Measurements from ENCODE around the gene EPHB1. TPM values are rescaled to one million over a fixed set of nuclear protein-coding genes. Genes with fewer than 3 reads are reported as not detected.

The EPHB1 gene
- total RNA-seq, 1 donor, result 0.36 TPM

GRCh38 chr3:135301670-135302069, 506.6 kb downstream of the EPHB1 start:
- no peaks in the 10 kb centered on the region for H4K20me1 ChIP-seq (ENCODE audit: insufficient read depth, low read length)
- H3K36me3 ChIP-seq (ENCODE audit: insufficient read depth, low read length), result no peaks in the 10 kb centered on the region
- H3K4me2 ChIP-seq (ENCODE audit: insufficient read depth, low read length), result no peak overlapping the region
- H3K27ac ChIP-seq (ENCODE audit: low read depth, low read length), result no peak overlapping the region
- H3K9me3 ChIP-seq (ENCODE audit: low read depth, low read length), result peaks cover 7% of the 10 kb centered on the region
- H3K4me3 ChIP-seq (ENCODE audit: insufficient read depth, low read length), result no peak overlapping the region
- TF ChIP-seq, protein P1, sequence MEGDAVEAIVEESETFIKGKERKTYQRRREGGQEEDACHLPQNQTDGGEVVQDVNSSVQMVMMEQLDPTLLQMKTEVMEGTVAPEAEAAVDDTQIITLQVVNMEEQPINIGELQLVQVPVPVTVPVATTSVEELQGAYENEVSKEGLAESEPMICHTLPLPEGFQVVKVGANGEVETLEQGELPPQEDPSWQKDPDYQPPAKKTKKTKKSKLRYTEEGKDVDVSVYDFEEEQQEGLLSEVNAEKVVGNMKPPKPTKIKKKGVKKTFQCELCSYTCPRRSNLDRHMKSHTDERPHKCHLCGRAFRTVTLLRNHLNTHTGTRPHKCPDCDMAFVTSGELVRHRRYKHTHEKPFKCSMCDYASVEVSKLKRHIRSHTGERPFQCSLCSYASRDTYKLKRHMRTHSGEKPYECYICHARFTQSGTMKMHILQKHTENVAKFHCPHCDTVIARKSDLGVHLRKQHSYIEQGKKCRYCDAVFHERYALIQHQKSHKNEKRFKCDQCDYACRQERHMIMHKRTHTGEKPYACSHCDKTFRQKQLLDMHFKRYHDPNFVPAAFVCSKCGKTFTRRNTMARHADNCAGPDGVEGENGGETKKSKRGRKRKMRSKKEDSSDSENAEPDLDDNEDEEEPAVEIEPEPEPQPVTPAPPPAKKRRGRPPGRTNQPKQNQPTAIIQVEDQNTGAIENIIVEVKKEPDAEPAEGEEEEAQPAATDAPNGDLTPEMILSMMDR (IDR thresholded peaks at IDR 0.05; ENCODE audit: extremely low read depth, low read depth, low read length), result no peak
- no peaks in the 10 kb centered on the region for H3K27me3 ChIP-seq (ENCODE audit: insufficient read depth, low read length)
- H3K4me1 ChIP-seq (ENCODE audit: insufficient read depth, low read length), result no peaks in the 10 kb centered on the region
- H2AFZ ChIP-seq (ENCODE audit: low read length), result no peak overlapping the region
- DNase-seq (ENCODE audit: insufficient read length, low spot score, missing footprints), result no peak
- no peaks in the 10 kb centered on the region for H3K79me2 ChIP-seq (ENCODE audit: insufficient read depth, low read length)

GRCh38 chr3:135304378-135304777, 509.3 kb downstream of the EPHB1 start:
- Histone ChIP-seq H3K4me3 (ENCODE audit: insufficient read depth, low read length) (no peak overlapping the region), H3K36me3 (ENCODE audit: insufficient read depth, low read length) (no peaks in the 10 kb centered on the region), H3K27me3 (ENCODE audit: insufficient read depth, low read length) (no peaks in the 10 kb centered on the region), H2AFZ (ENCODE audit: low read length) (no peak overlapping the region), H3K9me3 (ENCODE audit: low read depth, low read length) (peaks cover 4% of the 10 kb centered on the region), H3K79me2 (ENCODE audit: insufficient read depth, low read length) (no peaks in the 10 kb centered on the region), H3K4me2 (ENCODE audit: insufficient read depth, low read length) (no peak overlapping the region), H4K20me1 (ENCODE audit: insufficient read depth, low read length) (no peaks in the 10 kb centered on the region), H3K27ac (ENCODE audit: low read depth, low read length) (no peak overlapping the region), H3K4me1 (ENCODE audit: insufficient read depth, low read length) (no peaks in the 10 kb centered on the region)
- no peak for DNase-seq (ENCODE audit: insufficient read length, low spot score, missing footprints)
- TF ChIP-seq, protein P1 (IDR thresholded peaks at IDR 0.05; ENCODE audit: extremely low read depth, low read depth, low read length), result no peak

Small RNAs within 50 kb of the gene (small RNA-seq; reads per million reads assigned to genes)
- 0.30 reads per million for gene RNA5SP141
- gene RNU6-1174P, result not detected

Other genes with a start within 250 kb of the EPHB1 start
- 2.1 and 3.6 TPM in 2 replicates for gene KY, start 144.2 kb upstream of the EPHB1 start, total RNA-seq

All from osteoblast (primary cell).